ENCODE measurements around the gene DLGAP1. TPM values are rescaled to one million over a fixed set of nuclear protein-coding genes. Genes with fewer than 3 reads are reported as not detected.

Gene DLGAP1
- total RNA-seq, 1 donor from 2014 or later, result 7.7 TPM

GRCh38 chr18:3667255-3668137, 787.6 kb downstream of the DLGAP1 start:
- Mint-ChIP-seq H3K4me1 (ENCODE audit: low read depth) (peaks cover 21% of the 10 kb centered on the region), H3K27me3 (ENCODE audit: low read depth) (no peaks in the 10 kb centered on the region), H3K36me3 (ENCODE audit: low read depth) (no peaks in the 10 kb centered on the region), H3K9me3 (ENCODE audit: low read depth) (no peaks in the 10 kb centered on the region), H3K4me3 (ENCODE audit: unreplicated experiment) (no peak overlapping the region), H3K27ac (ENCODE audit: unreplicated experiment) (no peak overlapping the region)
- no peak for TF ChIP-seq CTCF (IDR thresholded peaks at IDR 0.05)
- DNase-seq (ENCODE audit: low spot score), result no peak

DNA sequence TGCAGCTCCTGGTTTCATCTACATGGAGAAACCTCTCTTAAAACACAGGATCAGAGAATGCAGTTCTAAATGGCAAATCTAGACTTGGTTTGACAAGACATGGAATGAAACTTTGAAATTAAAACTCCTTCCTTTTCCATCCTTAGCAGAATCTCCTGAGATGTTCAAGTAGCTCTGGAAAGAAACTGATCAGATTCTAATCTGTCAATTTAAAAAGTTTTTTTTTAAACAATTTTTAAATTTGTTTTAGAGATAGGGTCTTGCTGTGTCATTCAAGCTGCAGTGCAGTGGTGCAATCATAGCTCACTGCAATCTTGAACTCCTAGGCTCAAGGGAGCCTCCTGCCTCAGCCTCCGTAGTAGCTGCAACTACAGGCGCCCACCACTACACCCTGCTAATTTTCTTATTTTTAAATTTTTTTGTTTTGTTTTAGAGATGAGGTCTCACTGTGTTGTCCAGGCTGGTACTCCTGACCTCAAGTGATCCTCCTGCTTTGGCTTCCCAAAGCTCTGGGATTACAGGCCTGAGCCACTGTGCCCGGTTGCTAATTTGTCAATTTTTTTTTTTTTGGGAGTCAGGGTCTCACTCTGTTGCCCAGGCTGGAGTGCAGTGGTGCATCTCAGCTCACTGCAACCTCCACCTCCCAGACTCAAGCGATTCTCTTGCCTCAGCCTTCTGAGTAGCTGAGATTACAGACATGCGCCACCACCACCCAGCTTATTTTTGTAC, 788.4 kb downstream of the DLGAP1 start:
- H3K4me1 Mint-ChIP-seq (ENCODE audit: low read depth), result peaks cover 21% of the 10 kb centered on the region
- no peak for DNase-seq (ENCODE audit: low spot score)
- H3K36me3 Mint-ChIP-seq (ENCODE audit: low read depth), result no peaks in the 10 kb centered on the region
- peak; percentile 42 for TF ChIP-seq CTCF (IDR thresholded peaks at IDR 0.05)
- H3K9me3 Mint-ChIP-seq (ENCODE audit: low read depth), result peaks cover 3% of the 10 kb centered on the region
- no peak overlapping the region for H3K27ac Mint-ChIP-seq (ENCODE audit: unreplicated experiment)
- no peaks in the 10 kb centered on the region for H3K27me3 Mint-ChIP-seq (ENCODE audit: low read depth)
- H3K4me3 Mint-ChIP-seq (ENCODE audit: unreplicated experiment), result no peak overlapping the region

DNA sequence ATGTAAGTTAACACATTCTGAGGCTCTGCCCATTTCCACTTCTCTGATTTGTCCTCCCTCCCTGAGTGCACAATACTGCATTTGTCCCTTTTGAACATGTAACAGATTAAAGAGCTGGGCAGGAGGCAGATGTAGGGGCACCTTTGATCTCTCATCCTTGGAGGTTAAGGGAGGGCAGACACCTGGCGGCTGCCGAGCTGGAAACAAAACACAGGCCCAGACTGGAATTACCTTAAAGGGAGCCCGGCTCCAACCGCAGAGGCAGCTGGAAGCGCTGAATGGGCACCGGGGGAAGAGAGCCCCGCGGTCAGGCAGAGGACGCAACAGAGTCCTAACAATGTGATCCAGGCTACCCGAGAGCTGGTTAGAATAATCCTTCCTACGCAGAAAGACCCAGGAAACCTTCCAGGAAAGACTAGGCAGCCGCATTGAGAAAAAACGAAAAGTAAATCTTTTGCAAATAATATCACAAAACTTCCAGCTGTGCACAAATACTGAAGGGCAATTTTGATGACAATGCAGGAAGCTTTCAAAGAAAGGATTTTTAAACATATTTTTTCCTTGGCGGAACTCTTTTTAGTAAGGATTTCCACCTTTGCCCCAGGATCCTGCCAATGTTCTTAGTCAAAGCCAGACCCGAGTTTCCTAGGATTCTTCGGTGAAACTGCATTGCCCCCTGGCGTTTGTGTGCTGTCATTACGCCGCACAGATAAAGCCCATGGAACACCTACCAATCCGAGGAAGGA, 789.2 kb downstream of the DLGAP1 start:
- Mint-ChIP-seq H3K27me3 (ENCODE audit: low read depth) (no peaks in the 10 kb centered on the region), H3K4me3 (ENCODE audit: unreplicated experiment) (peak overlapping the region; percentile 42), H3K36me3 (ENCODE audit: low read depth) (no peaks in the 10 kb centered on the region), H3K27ac (ENCODE audit: unreplicated experiment) (peak overlapping the region; percentile 95), H3K4me1 (ENCODE audit: low read depth) (peaks cover 21% of the 10 kb centered on the region), H3K9me3 (ENCODE audit: low read depth) (peaks cover 3% of the 10 kb centered on the region)
- DNase-seq (ENCODE audit: low spot score), result no peak
- TF ChIP-seq CTCF (IDR thresholded peaks at IDR 0.05), result peak; percentile 95

- DNase-seq (ENCODE audit: low spot score), result no peak
- Mint-ChIP-seq H3K27ac (ENCODE audit: unreplicated experiment) (peak overlapping the region; percentile 95), H3K36me3 (ENCODE audit: low read depth) (no peaks in the 10 kb centered on the region), H3K27me3 (ENCODE audit: low read depth) (no peaks in the 10 kb centered on the region), H3K4me1 (ENCODE audit: low read depth) (peaks cover 21% of the 10 kb centered on the region), H3K4me3 (ENCODE audit: unreplicated experiment) (no peak overlapping the region), H3K9me3 (ENCODE audit: low read depth) (peaks cover 3% of the 10 kb centered on the region)
- no peak for TF ChIP-seq CTCF (IDR thresholded peaks at IDR 0.05)
Observed at GRCh38 chr18:3665204-3665603, 789.9 kb downstream of the DLGAP1 start.
